ENCODE measurements around the gene JADE2. TPM values are rescaled to one million over a fixed set of nuclear protein-coding genes. Genes with fewer than 3 reads are reported as not detected.

The JADE2 gene
- total RNA-seq, 1 donor from 2014 or later, result 70.2 TPM

GRCh38 chr5:134527156-134527960 is 1.9 kb downstream of the JADE2 start:
- peak; percentile 63 for DNase-seq (ENCODE audit: low spot score)
- H3K4me1 Mint-ChIP-seq (ENCODE audit: low read depth), result peaks cover 38% of the 10 kb centered on the region
- peak overlapping the region; percentile 95 for H3K27ac Mint-ChIP-seq
- peaks cover 2% of the 10 kb centered on the region for H3K27me3 Mint-ChIP-seq (ENCODE audit: insufficient read depth)
- H3K9me3 Mint-ChIP-seq, result no peaks in the 10 kb centered on the region
- intact Hi-C loops (cut with micrococcal nuclease), result loop anchor here (1.0 to 10.0 kb wide), 9 partner anchors 16 to 351 kb away; partner anchors contain the start of genes C5orf24, DDX46, SEC24A and SKP1
- H3K36me3 Mint-ChIP-seq (ENCODE audit: low read depth), result peaks cover 4% of the 10 kb centered on the region
- H3K4me3 Mint-ChIP-seq, result peak overlapping the region; percentile 99

GRCh38 chr5:134527961-134528424 is 2.5 kb downstream of the JADE2 start:
- H3K27ac Mint-ChIP-seq, result peak overlapping the region; percentile 95
- H3K36me3 Mint-ChIP-seq (ENCODE audit: low read depth), result peaks cover 4% of the 10 kb centered on the region
- H3K4me3 Mint-ChIP-seq, result peak overlapping the region; percentile 99

DNA sequence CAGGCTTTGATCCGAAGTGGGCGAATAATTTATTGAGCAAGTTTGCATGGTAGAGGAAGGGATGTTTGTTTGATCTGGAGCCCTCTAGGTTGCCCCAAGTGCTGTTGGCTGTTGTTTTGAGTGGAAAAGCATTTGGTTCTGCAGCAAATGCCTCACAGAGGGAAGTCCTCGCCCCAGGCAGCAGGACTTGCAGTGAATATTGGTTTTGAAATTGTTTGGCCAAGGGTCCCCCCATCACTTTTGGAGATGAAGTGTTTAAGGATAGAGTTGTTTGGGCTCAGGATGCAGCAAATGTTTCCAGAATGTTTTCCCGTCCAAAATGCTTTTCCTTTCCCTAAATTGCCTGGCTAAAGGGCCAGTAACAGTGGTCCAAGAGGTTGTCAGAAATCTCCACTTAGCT is 3.1 kb downstream of the JADE2 start:
- H3K4me1 Mint-ChIP-seq (ENCODE audit: low read depth), result peaks cover 31% of the 10 kb centered on the region
- H3K9me3 Mint-ChIP-seq, result no peaks in the 10 kb centered on the region
- intact Hi-C loops (cut with micrococcal nuclease), result loop anchor here (5.0 to 10.0 kb wide), 2 partner anchors 229 to 316 kb away; partner anchors contain the start of genes C5orf24 and DDX46
- peaks cover 4% of the 10 kb centered on the region for H3K36me3 Mint-ChIP-seq (ENCODE audit: low read depth)
- DNase-seq (ENCODE audit: low spot score), result no peak
- peaks cover 2% of the 10 kb centered on the region for H3K27me3 Mint-ChIP-seq (ENCODE audit: insufficient read depth)
- H3K27ac Mint-ChIP-seq, result peak overlapping the region; percentile 2
- H3K4me3 Mint-ChIP-seq, result peak overlapping the region; percentile 99

More at GRCh38 chr5:134527961-134528424, 2.5 kb downstream of the JADE2 start:
- Mint-ChIP-seq H3K9me3 (no peaks in the 10 kb centered on the region), H3K27me3 (ENCODE audit: insufficient read depth) (peaks cover 2% of the 10 kb centered on the region), H3K4me1 (ENCODE audit: low read depth) (peaks cover 37% of the 10 kb centered on the region)
- DNase-seq (ENCODE audit: low spot score), result no peak
- intact Hi-C loops (cut with micrococcal nuclease), result loop anchor here (1.0 to 10.0 kb wide), 9 partner anchors 15 to 352 kb away; partner anchors contain the start of genes C5orf24, DDX46, SEC24A and SKP1

DNA sequence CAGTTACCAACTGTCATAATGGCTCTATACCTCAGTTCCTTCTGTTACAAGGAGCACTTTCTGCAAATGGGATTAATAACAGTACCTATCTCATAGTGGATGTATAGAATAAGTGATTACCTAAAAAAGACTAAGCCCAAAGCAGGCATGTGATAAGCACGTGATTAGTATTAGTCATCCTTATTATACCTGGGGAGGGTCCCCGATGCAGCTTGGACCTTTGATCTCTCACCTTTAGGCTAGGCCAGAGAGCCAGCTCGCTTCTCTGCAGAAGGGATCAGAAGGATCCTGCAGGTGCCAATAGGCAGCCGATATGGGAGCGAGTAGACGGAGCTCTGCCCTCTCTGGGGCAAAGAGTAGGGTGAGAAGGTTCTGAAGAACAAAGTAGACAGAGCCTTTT is 4.0 kb downstream of the JADE2 start:
- intact Hi-C loops (cut with micrococcal nuclease), result loop anchor here (5.0 to 10.0 kb wide), 2 partner anchors 228 to 315 kb away; partner anchors contain the start of genes C5orf24 and DDX46
- Mint-ChIP-seq H3K4me3 (no peak overlapping the region), H3K36me3 (ENCODE audit: low read depth) (peaks cover 4% of the 10 kb centered on the region), H3K9me3 (no peaks in the 10 kb centered on the region), H3K4me1 (ENCODE audit: low read depth) (peaks cover 26% of the 10 kb centered on the region), H3K27ac (no peak overlapping the region), H3K27me3 (ENCODE audit: insufficient read depth) (peaks cover 2% of the 10 kb centered on the region)
- DNase-seq (ENCODE audit: low spot score), result no peak

- intact Hi-C loops (cut with micrococcal nuclease), result no loop called here
- peaks cover 35% of the 10 kb centered on the region for H3K4me1 Mint-ChIP-seq (ENCODE audit: low read depth)
Observed at GRCh38 chr5:134530301-134531077, 5.0 kb downstream of the JADE2 start.

GRCh38 chr5:134533115-134533815 is 7.8 kb downstream of the JADE2 start:
- intact Hi-C loops (cut with micrococcal nuclease), result no loop called here
- DNase-seq (ENCODE audit: low spot score), result no peak
- Mint-ChIP-seq H3K4me3 (no peak overlapping the region), H3K9me3 (no peaks in the 10 kb centered on the region), H3K27ac (no peak overlapping the region), H3K4me1 (ENCODE audit: low read depth) (peaks cover 53% of the 10 kb centered on the region), H3K36me3 (ENCODE audit: low read depth) (peaks cover 14% of the 10 kb centered on the region), H3K27me3 (ENCODE audit: insufficient read depth) (no peaks in the 10 kb centered on the region)

More at GRCh38 chr5:134530301-134531077, 5.0 kb downstream of the JADE2 start:
- Mint-ChIP-seq H3K36me3 (ENCODE audit: low read depth) (peaks cover 4% of the 10 kb centered on the region), H3K27ac (no peak overlapping the region), H3K4me3 (no peak overlapping the region), H3K9me3 (no peaks in the 10 kb centered on the region), H3K27me3 (ENCODE audit: insufficient read depth) (peaks cover 2% of the 10 kb centered on the region)
- no peak for DNase-seq (ENCODE audit: low spot score)

DNA sequence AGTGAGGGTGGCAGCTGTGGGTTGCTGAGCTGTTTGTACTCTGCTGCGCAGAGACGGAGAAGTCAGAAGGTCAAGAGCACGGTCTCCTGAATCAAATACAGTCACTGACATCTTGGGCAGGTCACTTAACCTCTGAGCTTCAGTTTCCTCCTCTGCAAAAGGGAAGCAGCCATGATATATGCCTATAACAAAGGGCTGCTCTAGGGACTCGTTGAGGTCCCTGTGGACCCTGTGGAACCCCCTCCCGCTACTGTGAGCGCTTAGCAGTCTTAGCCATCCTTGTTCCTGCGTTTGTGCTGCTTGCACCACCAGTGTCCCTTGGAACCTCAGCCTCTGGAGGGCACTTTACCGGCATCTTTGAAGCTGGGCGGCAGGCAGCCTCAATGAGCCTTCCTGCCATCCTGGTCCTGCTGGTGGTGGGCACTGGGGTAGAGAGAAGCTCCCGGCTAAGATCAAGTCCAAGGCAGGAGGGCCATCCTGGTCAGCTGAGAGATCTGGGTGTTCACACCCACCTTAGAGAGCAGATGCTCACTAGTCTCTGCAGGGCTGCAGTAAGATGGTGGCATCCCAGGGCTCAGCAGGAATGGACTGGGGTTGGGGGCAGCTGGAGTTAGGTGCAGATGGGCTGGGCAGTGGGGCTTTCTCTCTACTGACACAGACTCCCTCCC is 8.7 kb downstream of the JADE2 start:
- DNase-seq (ENCODE audit: low spot score), result no peak
- Mint-ChIP-seq H3K4me1 (ENCODE audit: low read depth) (peaks cover 44% of the 10 kb centered on the region), H3K4me3 (no peak overlapping the region), H3K27ac (no peak overlapping the region), H3K36me3 (ENCODE audit: low read depth) (peaks cover 15% of the 10 kb centered on the region), H3K27me3 (ENCODE audit: insufficient read depth) (no peaks in the 10 kb centered on the region), H3K9me3 (no peaks in the 10 kb centered on the region)
- intact Hi-C loops (cut with micrococcal nuclease), result no loop called here

DNA sequence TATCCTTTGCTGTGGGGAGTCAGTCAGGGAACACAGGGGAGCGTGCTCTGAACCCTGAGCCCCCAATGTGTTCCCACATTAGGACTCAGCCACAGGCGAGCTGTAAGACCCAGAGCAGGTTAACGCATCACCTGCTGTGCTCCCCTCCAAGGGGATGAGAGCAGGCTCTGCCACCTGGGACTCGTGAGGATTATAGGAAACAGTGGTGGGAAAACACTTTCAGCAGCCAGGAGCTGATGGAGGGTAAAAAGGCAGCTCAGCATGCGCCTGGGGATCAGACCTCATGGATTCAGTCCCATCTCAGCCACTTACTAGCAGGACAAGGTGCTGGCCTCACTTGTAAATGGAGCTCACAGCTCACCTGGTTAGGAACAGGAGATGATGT is 9.2 kb downstream of the JADE2 start:
- no peaks in the 10 kb centered on the region for H3K9me3 Mint-ChIP-seq
- DNase-seq (ENCODE audit: low spot score), result no peak
- no peak overlapping the region for H3K27ac Mint-ChIP-seq
- intact Hi-C loops (cut with micrococcal nuclease), result no loop called here
- H3K4me3 Mint-ChIP-seq, result no peak overlapping the region
- H3K4me1 Mint-ChIP-seq (ENCODE audit: low read depth), result peaks cover 38% of the 10 kb centered on the region
- no peaks in the 10 kb centered on the region for H3K27me3 Mint-ChIP-seq (ENCODE audit: insufficient read depth)
- peaks cover 15% of the 10 kb centered on the region for H3K36me3 Mint-ChIP-seq (ENCODE audit: low read depth)

DNA sequence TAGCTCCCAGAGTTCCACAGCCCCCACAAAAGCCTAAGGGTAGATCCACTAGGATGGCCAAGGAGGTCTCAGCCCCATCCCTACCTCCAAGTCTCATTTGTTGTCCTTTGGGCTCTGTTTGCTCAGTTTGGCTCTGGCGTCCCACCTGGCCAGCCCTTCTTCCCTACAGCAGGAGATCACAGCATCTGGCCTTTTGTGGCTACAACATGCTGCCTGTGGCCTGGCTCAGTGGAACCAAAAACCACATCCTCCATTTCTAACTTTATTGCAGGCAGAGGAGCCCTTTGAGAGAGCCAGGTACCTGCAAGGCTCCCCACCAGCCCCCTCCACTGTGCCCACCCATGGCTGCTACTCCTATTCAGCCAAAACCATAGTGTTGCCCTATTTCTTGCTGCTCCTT is 11.4 kb downstream of the JADE2 start:
- intact Hi-C loops (cut with micrococcal nuclease), result loop anchor here (1.0 kb wide), 1 partner anchor 8 kb away; no protein-coding TSS in a partner anchor
- DNase-seq (ENCODE audit: low spot score), result no peak
- Mint-ChIP-seq H3K36me3 (ENCODE audit: low read depth) (peaks cover 26% of the 10 kb centered on the region), H3K4me1 (ENCODE audit: low read depth) (peaks cover 44% of the 10 kb centered on the region), H3K27me3 (ENCODE audit: insufficient read depth) (no peaks in the 10 kb centered on the region), H3K9me3 (no peaks in the 10 kb centered on the region), H3K27ac (peak overlapping the region; percentile 51), H3K4me3 (no peak overlapping the region)

- H3K4me1 Mint-ChIP-seq (ENCODE audit: low read depth), result peaks cover 44% of the 10 kb centered on the region
- H3K27ac Mint-ChIP-seq, result peak overlapping the region; percentile 51
- no peak overlapping the region for H3K4me3 Mint-ChIP-seq
- H3K27me3 Mint-ChIP-seq (ENCODE audit: insufficient read depth), result no peaks in the 10 kb centered on the region
- no peak for DNase-seq (ENCODE audit: low spot score)
- H3K9me3 Mint-ChIP-seq, result no peaks in the 10 kb centered on the region
- intact Hi-C loops (cut with micrococcal nuclease), result loop anchor here (1.0 kb wide), 1 partner anchor 8 kb away; no protein-coding TSS in a partner anchor
- H3K36me3 Mint-ChIP-seq (ENCODE audit: low read depth), result peaks cover 25% of the 10 kb centered on the region
Observed at GRCh38 chr5:134537297-134537696, 11.8 kb downstream of the JADE2 start.

DNA sequence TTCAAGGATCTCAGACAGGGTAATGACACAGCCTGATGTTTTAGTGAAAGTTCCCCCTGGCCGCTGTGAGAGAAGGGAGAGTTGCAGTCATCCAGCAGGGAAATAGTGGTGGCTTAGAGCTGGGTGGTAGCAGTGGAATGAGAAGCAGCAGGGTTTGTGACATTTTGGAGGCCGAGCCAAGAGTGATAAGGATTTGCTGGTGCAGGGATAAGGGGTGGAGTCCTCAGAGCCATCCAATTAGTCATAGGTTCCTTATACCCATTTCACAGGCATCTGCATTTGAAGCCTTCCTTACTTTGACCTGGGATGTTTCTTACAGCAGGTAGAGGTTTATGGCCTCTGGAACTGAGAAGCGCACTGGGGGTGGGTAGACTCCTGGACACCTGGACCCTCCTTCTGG is 12.8 kb downstream of the JADE2 start:
- H3K4me1 Mint-ChIP-seq (ENCODE audit: low read depth), result peaks cover 44% of the 10 kb centered on the region
- intact Hi-C loops (cut with micrococcal nuclease), result no loop called here
- DNase-seq (ENCODE audit: low spot score), result no peak
- no peak overlapping the region for H3K27ac Mint-ChIP-seq
- no peaks in the 10 kb centered on the region for H3K27me3 Mint-ChIP-seq (ENCODE audit: insufficient read depth)
- H3K4me3 Mint-ChIP-seq, result no peak overlapping the region
- H3K36me3 Mint-ChIP-seq (ENCODE audit: low read depth), result peaks cover 25% of the 10 kb centered on the region
- no peaks in the 10 kb centered on the region for H3K9me3 Mint-ChIP-seq

DNA sequence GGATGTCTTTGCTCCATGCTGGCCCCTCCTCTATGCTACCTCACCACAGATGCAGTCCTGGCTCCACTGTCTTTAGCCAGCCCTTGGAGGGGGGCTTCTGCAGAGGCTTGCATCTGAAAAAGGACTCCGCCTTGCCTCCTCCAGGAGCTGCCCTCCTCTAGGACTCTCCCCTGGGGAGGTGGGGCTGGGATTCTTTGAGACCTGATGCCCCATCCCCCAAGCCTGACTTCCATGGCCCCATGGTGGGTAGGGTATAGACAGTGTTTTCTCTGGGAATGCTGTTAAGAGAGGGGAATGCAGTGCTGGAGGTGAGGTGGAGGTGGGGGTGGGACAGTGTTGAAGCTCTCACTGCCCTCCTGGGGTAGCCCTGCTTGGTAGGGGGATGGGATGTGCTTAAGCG is 14.3 kb downstream of the JADE2 start:
- H3K27me3 Mint-ChIP-seq (ENCODE audit: insufficient read depth), result no peaks in the 10 kb centered on the region
- H3K4me3 Mint-ChIP-seq, result no peak overlapping the region
- no peaks in the 10 kb centered on the region for H3K9me3 Mint-ChIP-seq
- H3K27ac Mint-ChIP-seq, result no peak overlapping the region
- no peak for DNase-seq (ENCODE audit: low spot score)
- H3K4me1 Mint-ChIP-seq (ENCODE audit: low read depth), result peaks cover 57% of the 10 kb centered on the region
- intact Hi-C loops (cut with micrococcal nuclease), result no loop called here
- H3K36me3 Mint-ChIP-seq (ENCODE audit: low read depth), result peaks cover 29% of the 10 kb centered on the region

Data from activated T-helper 1 cell treated with anti-CD3 and anti-CD28 coated beads, Interleukin-12 subunit alpha, Interleukin-12 subunit beta, Interleukin-2, Interleukin-4 antibody, amounts not matched to agents 30 ng/mL and 10 ng/mL and 1 ng/mL, durations not matched to agents 14 hours and 24 hours and 36 hours (primary cell).